BLaER1 treated with 17β-estradiol and CSF1 and Interleukin-3, amounts not matched to agents 10 nM and 100 nM (cell line): ENCODE data around the gene VSTM2L.

Experiments
- H3K27ac ChIP-seq, 11 experiments: shearing (Covaris generic); formaldehyde crosslinking; 2 replicates each; pipeline ENCODE4 v1.8.1; 2022
- H3K27me3 ChIP-seq, 11 experiments: shearing (Covaris generic); formaldehyde crosslinking; 2 replicates each; pipeline ENCODE4 v1.8.1; 2022
- H3K36me3 ChIP-seq, 11 experiments: shearing (Covaris generic); formaldehyde crosslinking; 2 replicates each; pipeline ENCODE4 v1.8.1; 2022
- H3K4me1 ChIP-seq, 10 experiments: shearing (Covaris generic); formaldehyde crosslinking; 2 replicates each; pipeline ENCODE4 v1.8.1; 2022
- H3K4me2 ChIP-seq, 11 experiments: shearing (Covaris generic); formaldehyde crosslinking; 2 replicates each; pipeline ENCODE4 v1.8.1; 2022
- H3K4me3 ChIP-seq, 10 experiments: shearing (Covaris generic); formaldehyde crosslinking; 2 replicates each; pipeline ENCODE4 v1.8.1; 2022
- H3K9ac ChIP-seq, 11 experiments: shearing (Covaris generic); formaldehyde crosslinking; 2 replicates each; pipeline ENCODE4 v1.8.1; 2022
- H3K9me3 ChIP-seq, 11 experiments: shearing (Covaris generic); formaldehyde crosslinking; replicated peaks in 1 of 11; 2 replicates each; pipeline ENCODE4 v1.8.1; 2022
- H4K20me1 ChIP-seq, 11 experiments: shearing (Covaris generic); formaldehyde crosslinking; 2 replicates each; pipeline ENCODE4 v1.8.1; 2022
- Cebpa-rat ChIP-seq, 11 experiments: shearing (Covaris generic); IDR thresholded peaks; 2 replicates each; pipeline ENCODE4 v1.8.1; 2022

VSTM2L gene

GRCh38 chr20:37904008-37904642 lies 1.2 kb downstream of the VSTM2L start:
- Histone ChIP-seq H3K27ac (no peak overlapping the region), H3K36me3 (no peaks in the 10 kb centered on the region), H3K4me1 (peaks cover 0 to 7% (median 0%) of the 10 kb centered on the region in 10 experiments; a peak in 2 of 20 replicates), H3K4me2 (no peak overlapping the region), H3K27me3 (peaks cover 58 to 84% (median 76%) of the 10 kb centered on the region in 11 experiments), H3K4me3 (no peak overlapping the region), H4K20me1 (peaks cover 0 to 33% (median 6%) of the 10 kb centered on the region in 11 experiments; a peak in 10 of 22 replicates), H3K9me3 (no peaks in the 10 kb centered on the region), H3K9ac (no peak overlapping the region)
- no peak for TF ChIP-seq Cebpa-rat (IDR thresholded peaks at IDR 0.05)

- Histone ChIP-seq H3K27me3 (peaks cover 58 to 92% (median 82%) of the 10 kb centered on the region in 11 experiments), H3K4me2 (no peak overlapping the region), H4K20me1 (peaks cover 0 to 33% (median 6%) of the 10 kb centered on the region in 11 experiments; a peak in 10 of 22 replicates), H3K36me3 (no peaks in the 10 kb centered on the region), H3K4me3 (no peak overlapping the region), H3K9me3 (no peaks in the 10 kb centered on the region), H3K9ac (no peak overlapping the region), H3K27ac (no peak overlapping the region), H3K4me1 (peaks cover 0 to 7% (median 0%) of the 10 kb centered on the region in 10 experiments; a peak in 2 of 20 replicates)
- no peak for TF ChIP-seq Cebpa-rat (IDR thresholded peaks at IDR 0.05)
These were observed 2.0 kb downstream of the VSTM2L start for GRCh38 chr20:37904845-37905373.

GRCh38 chr20:37905671-37906613 lies 3.0 kb downstream of the VSTM2L start:
- H4K20me1 ChIP-seq, result peaks cover 0 to 31% (median 6%) of the 10 kb centered on the region in 11 experiments; a peak in 10 of 22 replicates
- no peaks in the 10 kb centered on the region for H3K36me3 ChIP-seq
- no peaks in the 10 kb centered on the region for H3K9me3 ChIP-seq
- no peak overlapping the region for H3K9ac ChIP-seq
- peaks cover 58 to 90% (median 81%) of the 10 kb centered on the region in 11 experiments for H3K27me3 ChIP-seq
- no peak overlapping the region for H3K4me3 ChIP-seq
- H3K4me1 ChIP-seq, result peaks cover 0 to 7% (median 0%) of the 10 kb centered on the region in 10 experiments; a peak in 2 of 20 replicates
- no peak overlapping the region for H3K4me2 ChIP-seq
- no peak for TF ChIP-seq Cebpa-rat (IDR thresholded peaks at IDR 0.05)
- no peak overlapping the region for H3K27ac ChIP-seq

- H3K36me3 ChIP-seq, result no peaks in the 10 kb centered on the region
- H3K4me2 ChIP-seq, result no peak overlapping the region
- H3K4me3 ChIP-seq, result no peak overlapping the region
- H3K4me1 ChIP-seq, result peaks cover 0 to 7% (median 0%) of the 10 kb centered on the region in 10 experiments; a peak in 2 of 20 replicates
- H3K9me3 ChIP-seq, result no peaks in the 10 kb centered on the region
- no peak overlapping the region for H3K9ac ChIP-seq
- peaks cover 49 to 87% (median 71%) of the 10 kb centered on the region in 11 experiments for H3K27me3 ChIP-seq
- no peak overlapping the region for H3K27ac ChIP-seq
- H4K20me1 ChIP-seq, result peaks cover 0 to 28% (median 6%) of the 10 kb centered on the region in 11 experiments; a peak in 10 of 22 replicates
- no peak for TF ChIP-seq Cebpa-rat (IDR thresholded peaks at IDR 0.05)
These were observed 4.4 kb downstream of the VSTM2L start for GRCh38 chr20:37907330-37907676.

DNA sequence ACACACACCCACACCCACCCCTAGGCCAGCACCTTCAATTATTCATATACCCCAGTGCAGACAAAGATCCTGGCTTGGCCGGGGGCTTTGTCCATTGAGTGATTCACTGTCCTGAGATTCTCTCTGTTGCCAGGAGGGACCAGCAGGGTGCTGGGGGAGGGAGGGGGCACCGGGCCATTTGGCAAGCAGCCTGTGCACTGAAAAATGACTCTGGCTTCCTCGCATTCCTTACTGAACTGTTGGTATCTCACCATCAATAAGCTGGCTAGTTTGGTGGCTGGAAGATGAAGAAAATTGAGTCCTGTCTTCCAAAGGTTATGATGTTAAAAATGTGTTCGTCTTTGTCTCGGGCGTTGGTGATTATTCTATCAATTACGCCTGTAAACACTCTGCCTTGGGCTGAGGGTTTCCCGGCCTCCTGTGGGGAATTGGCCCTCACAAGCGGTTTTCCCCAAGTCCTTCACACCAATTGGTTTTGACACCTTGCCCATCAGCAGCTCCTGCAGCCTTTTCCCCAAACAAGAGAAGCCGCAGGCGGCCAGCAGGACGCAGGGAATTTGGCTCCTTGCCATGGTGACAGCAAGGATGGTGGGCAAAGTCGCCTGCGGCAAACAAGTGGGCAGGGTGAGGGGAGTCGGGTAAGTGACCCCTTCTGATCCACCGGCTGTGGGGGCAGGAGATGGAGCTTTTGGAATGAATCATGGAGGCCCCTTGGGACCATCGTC lies 4.9 kb downstream of the VSTM2L start:
- H3K4me3 ChIP-seq, result no peak overlapping the region
- no peaks in the 10 kb centered on the region for H3K9me3 ChIP-seq
- H3K27ac ChIP-seq, result no peak overlapping the region
- no peak for TF ChIP-seq Cebpa-rat (IDR thresholded peaks at IDR 0.05)
- H3K36me3 ChIP-seq, result no peaks in the 10 kb centered on the region
- H3K27me3 ChIP-seq, result peaks cover 43 to 86% (median 71%) of the 10 kb centered on the region in 11 experiments
- peaks cover 0 to 7% (median 0%) of the 10 kb centered on the region in 10 experiments; a peak in 2 of 20 replicates for H3K4me1 ChIP-seq
- no peak overlapping the region for H3K9ac ChIP-seq
- peaks cover 0 to 32% (median 6%) of the 10 kb centered on the region in 11 experiments; a peak in 10 of 22 replicates for H4K20me1 ChIP-seq
- H3K4me2 ChIP-seq, result no peak overlapping the region

- peaks cover 0 to 9% (median 0%) of the 10 kb centered on the region in 11 experiments; a peak in 7 of 22 replicates for H4K20me1 ChIP-seq
- no peak overlapping the region for H3K27ac ChIP-seq
- TF ChIP-seq Cebpa-rat (IDR thresholded peaks at IDR 0.05), result no peak
- H3K36me3 ChIP-seq, result no peaks in the 10 kb centered on the region
- no peak overlapping the region for H3K9ac ChIP-seq
- H3K4me1 ChIP-seq, result peaks cover 0 to 9% (median 8%) of the 10 kb centered on the region in 10 experiments; a peak in 16 of 20 replicates
- H3K27me3 ChIP-seq, result peaks cover 39 to 88% (median 72%) of the 10 kb centered on the region in 11 experiments
- no peak overlapping the region for H3K4me3 ChIP-seq
- H3K9me3 ChIP-seq, result no peaks in the 10 kb centered on the region
- no peak overlapping the region for H3K4me2 ChIP-seq
These were observed 8.3 kb downstream of the VSTM2L start for GRCh38 chr20:37911261-37911660.

DNA sequence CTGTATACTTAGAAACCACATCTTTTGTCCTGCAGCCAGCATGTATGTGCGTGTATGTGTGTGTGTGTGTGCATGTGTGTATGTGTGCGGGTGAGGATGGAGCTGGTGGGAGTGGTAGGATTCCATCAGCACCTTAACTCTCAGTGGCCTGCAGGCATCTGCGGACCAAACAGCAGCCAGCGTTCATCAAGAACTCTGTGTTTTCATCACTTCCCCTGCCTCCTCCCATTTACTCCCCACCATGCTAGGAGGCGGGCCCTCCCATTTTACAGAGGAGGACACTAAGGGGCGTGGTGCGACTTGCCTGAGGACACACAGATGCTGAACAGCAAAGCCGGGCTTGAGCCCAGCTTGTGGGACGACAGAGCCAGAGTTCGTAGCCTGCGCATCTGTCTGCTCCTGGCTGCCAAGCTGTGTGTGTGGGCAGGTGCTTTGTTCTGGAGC lies 8.9 kb downstream of the VSTM2L start:
- H3K4me3 ChIP-seq, result no peak overlapping the region
- H4K20me1 ChIP-seq, result peaks cover 0 to 11% (median 0%) of the 10 kb centered on the region in 11 experiments; a peak in 6 of 22 replicates
- no peak overlapping the region for H3K9ac ChIP-seq
- no peak overlapping the region for H3K4me2 ChIP-seq
- H3K4me1 ChIP-seq, result peaks cover 0 to 9% (median 8%) of the 10 kb centered on the region in 10 experiments; a peak in 16 of 20 replicates
- H3K27ac ChIP-seq, result no peak overlapping the region
- TF ChIP-seq Cebpa-rat (IDR thresholded peaks at IDR 0.05), result no peak
- peaks cover 39 to 88% (median 72%) of the 10 kb centered on the region in 11 experiments for H3K27me3 ChIP-seq
- no peaks in the 10 kb centered on the region for H3K9me3 ChIP-seq
- H3K36me3 ChIP-seq, result no peaks in the 10 kb centered on the region

- H3K9ac ChIP-seq, result no peak overlapping the region
- peaks cover 43 to 88% (median 73%) of the 10 kb centered on the region in 11 experiments for H3K27me3 ChIP-seq
- no peak for TF ChIP-seq Cebpa-rat (IDR thresholded peaks at IDR 0.05)
- peaks cover 0 to 15% (median 8%) of the 10 kb centered on the region in 10 experiments; a peak in 17 of 20 replicates for H3K4me1 ChIP-seq
- H4K20me1 ChIP-seq, result peaks cover 0 to 11% (median 0%) of the 10 kb centered on the region in 11 experiments; a peak in 6 of 22 replicates
- H3K4me3 ChIP-seq, result no peak overlapping the region
- no peak overlapping the region for H3K4me2 ChIP-seq
- H3K27ac ChIP-seq, result no peak overlapping the region
- H3K9me3 ChIP-seq, result no peaks in the 10 kb centered on the region
- no peaks in the 10 kb centered on the region for H3K36me3 ChIP-seq
These were observed 9.9 kb downstream of the VSTM2L start for GRCh38 chr20:37912874-37913273.
